CD4-positive, alpha-beta memory T cell (primary cell): Measurements from ENCODE around the gene MAD1L1. TPM values are rescaled to one million over a fixed set of nuclear protein-coding genes. Genes with fewer than 3 reads are reported as not detected.
A peak's percentile ranks its signal among the peaks of the same experiment; 100 is the strongest.
"Not testable (repeated sequence)": the region's sequence is repeated elsewhere in the genome, so short reads cannot be mapped to it uniquely, and the experiment has no call there.

ENCODE experiments used
- CTCF ChIA-PET: fragments of 350-600 bp; sonication (Branson Sonifier 250); formaldehyde crosslinking; loops from one replicate; lab custom pipeline; 2021; ENCODE audit warnings: inconsistent platforms; ENCODE audit not compliant: partially characterized antibody; lab: Charles Lee
- POLR2A ChIA-PET: fragments of 350-600 bp; sonication (Branson Sonifier 250); formaldehyde crosslinking; loops from one replicate; lab custom pipeline; 2021; ENCODE audit not compliant: partially characterized antibody; lab: Charles Lee
- DNase-seq, 5 donors: peaks; one replicate each; pipeline versions ENCODE4 v3.0.0 to v3.0.0-alpha.2; 2020 to 2022; ENCODE audit warnings: mixed read lengths in 1 of 5
- H3K27ac ChIP-seq: one replicate; pipeline ENCODE4 v1.7.0; 2013; ENCODE audit warnings: low read depth, low read length
- H3K27me3 ChIP-seq: 2 replicates; pipeline ENCODE4 v1.7.0; 2013; ENCODE audit warnings: mild to moderate bottlenecking, low read length, moderate library complexity; ENCODE audit not compliant: insufficient read depth
- H3K36me3 ChIP-seq: 2 replicates; pipeline ENCODE4 v1.7.0; 2013; ENCODE audit warnings: mild to moderate bottlenecking, low read length, moderate library complexity; ENCODE audit not compliant: insufficient read depth
- H3K4me1 ChIP-seq: 2 replicates; pipeline ENCODE4 v1.7.0; 2013; ENCODE audit warnings: mild to moderate bottlenecking, low read length, moderate library complexity; ENCODE audit not compliant: insufficient read depth
- H3K4me3 ChIP-seq, 2 donors: one replicate each; pipeline ENCODE4 v1.7.0; 2013; ENCODE audit warnings: low read length in 2 of 2, mild to moderate bottlenecking in 1 of 2
- H3K9me3 ChIP-seq, 2 donors: one replicate each; pipeline ENCODE4 v1.7.0; 2013; ENCODE audit warnings: low read length in 2 of 2, control low read depth in 1 of 2; ENCODE audit not compliant: control insufficient read depth in 1 of 2
- H3K27ac Mint-ChIP-seq, 7 donors: one replicate each; pipeline ENCODE4 v1.8.0; 2020 to 2021; ENCODE audit warnings: mixed read lengths in 7 of 7, mild to moderate bottlenecking in 6 of 7, inconsistent platforms in 3 of 7, moderate library complexity in 3 of 7
- H3K27me3 Mint-ChIP-seq, 2 donors: one replicate each; pipeline ENCODE4 v1.8.0; 2020 to 2021; ENCODE audit warnings: mixed read lengths in 2 of 2
- H3K36me3 Mint-ChIP-seq, 2 donors: one replicate each; pipeline ENCODE4 v1.8.0; 2020 to 2021; ENCODE audit warnings: mixed read lengths in 2 of 2, inconsistent platforms in 1 of 2, mild to moderate bottlenecking in 1 of 2
- H3K4me1 Mint-ChIP-seq, 4 donors: one replicate each; pipeline ENCODE4 v1.8.0; 2020 to 2021; ENCODE audit warnings: mixed read lengths in 4 of 4, mild to moderate bottlenecking in 1 of 4
- H3K4me3 Mint-ChIP-seq, 8 donors: one replicate each; pipeline ENCODE4 v1.8.0; 2020 to 2021; ENCODE audit warnings: mixed read lengths in 8 of 8, mild to moderate bottlenecking in 7 of 8, moderate library complexity in 6 of 8, inconsistent platforms in 3 of 8
- H3K9me3 Mint-ChIP-seq, 8 donors: one replicate each; pipeline ENCODE4 v1.8.0; 2020 to 2021; ENCODE audit warnings: mixed read lengths in 8 of 8, mild to moderate bottlenecking in 5 of 8, inconsistent platforms in 3 of 8, moderate library complexity in 1 of 8
- intact Hi-C: fragments of 100-400 bp; cut with micrococcal nuclease; formaldehyde crosslinking; loops from one replicate; pipeline ENCODE4 v1.15.1; 2023
- polyA plus RNA-seq, 2 donors: library from polyadenylated mRNA; unstranded; fragments of 300-500 nt; fragmentation: Illumina TruSeq; gene quantifications; one replicate each; pipeline ENCODE4 v1.2.3, GENCODE V29; 2021
- total RNA-seq, 2 experiments: library from RNA; stranded (reverse); gene quantifications; one replicate each; pipeline ENCODE4 v1.2.3, GENCODE V29; 2021

The MAD1L1 gene
- total and polyA plus RNA-seq, 4 experiments from 2014 or later: 89.9 to 132 (median 110) TPM

- peaks cover 33 to 40% of the 10 kb centered on the region in 2 donors for H3K36me3 Mint-ChIP-seq
Measured at GRCh38 chr7:1841286-1842021, 391.3 kb downstream of the MAD1L1 start.

GRCh38 chr7:1840744-1841143, 392.0 kb downstream of the MAD1L1 start:
- H3K27me3 Mint-ChIP-seq, H3K27me3 ChIP-seq, H3K27ac Mint-ChIP-seq, H3K36me3 ChIP-seq, H3K9me3 ChIP-seq, H3K4me3 ChIP-seq, H3K4me3 Mint-ChIP-seq, H3K4me1 Mint-ChIP-seq, H3K4me1 ChIP-seq, H3K27ac ChIP-seq, intact Hi-C loops, H3K9me3 Mint-ChIP-seq, POLR2A ChIA-PET, DNase-seq, CTCF ChIA-PET: not testable (repeated sequence)
- H3K36me3 Mint-ChIP-seq: peaks cover 36 to 42% of the 10 kb centered on the region in 2 donors

More at GRCh38 chr7:1841286-1842021, 391.3 kb downstream of the MAD1L1 start:
- POLR2A ChIA-PET, H3K27me3 Mint-ChIP-seq, H3K9me3 ChIP-seq, H3K36me3 ChIP-seq, H3K4me1 Mint-ChIP-seq, H3K27me3 ChIP-seq, H3K4me3 ChIP-seq, DNase-seq, CTCF ChIA-PET, H3K9me3 Mint-ChIP-seq, H3K4me1 ChIP-seq, H3K27ac ChIP-seq, intact Hi-C loops, H3K27ac Mint-ChIP-seq, H3K4me3 Mint-ChIP-seq: not testable (repeated sequence)

GRCh38 chr7:1839701-1840100, 393.0 kb downstream of the MAD1L1 start:
- ChIA-PET CTCF (no interaction called here), POLR2A (no interaction called here)
- Mint-ChIP-seq H3K27ac (no peak overlapping the region), H3K4me3 (no peak overlapping the region), H3K27me3 (no peaks in the 10 kb centered on the region), H3K4me1 (peaks cover 0 to 3% (median 0%) of the 10 kb centered on the region in 4 donors), H3K9me3 (peaks cover 0 to 14% (median 6%) of the 10 kb centered on the region in 8 donors), H3K36me3 (peaks cover 35 to 44% of the 10 kb centered on the region in 2 donors)
- DNase-seq: no peak
- no peaks in the 10 kb centered on the region for H3K9me3 ChIP-seq
- intact Hi-C loops: no loop called here
- no peak overlapping the region for H3K27ac ChIP-seq
- H3K27me3 ChIP-seq: no peaks in the 10 kb centered on the region
- no peaks in the 10 kb centered on the region for H3K36me3 ChIP-seq
- H3K4me1 ChIP-seq: no peaks in the 10 kb centered on the region
- no peak overlapping the region for H3K4me3 ChIP-seq

GRCh38 chr7:1838911-1839531, 393.7 kb downstream of the MAD1L1 start:
- H3K36me3 ChIP-seq, H3K4me3 ChIP-seq, intact Hi-C loops, H3K27me3 ChIP-seq, POLR2A ChIA-PET, H3K27me3 Mint-ChIP-seq, H3K4me1 Mint-ChIP-seq, H3K27ac ChIP-seq, DNase-seq, CTCF ChIA-PET, H3K9me3 ChIP-seq, H3K4me3 Mint-ChIP-seq, H3K4me1 ChIP-seq: not testable (repeated sequence)
- Mint-ChIP-seq H3K27ac (peak overlapping the region in 1 of 7 donors; percentile 29), H3K36me3 (peaks cover 38 to 46% of the 10 kb centered on the region in 2 donors), H3K9me3 (peaks cover 0 to 18% (median 8%) of the 10 kb centered on the region in 8 donors)

GRCh38 chr7:1838544-1838872, 394.2 kb downstream of the MAD1L1 start:
- H3K27me3 Mint-ChIP-seq, H3K4me1 Mint-ChIP-seq, H3K9me3 ChIP-seq, H3K27me3 ChIP-seq, intact Hi-C loops, H3K36me3 ChIP-seq, POLR2A ChIA-PET, H3K4me3 Mint-ChIP-seq, H3K4me3 ChIP-seq, DNase-seq, CTCF ChIA-PET, H3K4me1 ChIP-seq, H3K27ac ChIP-seq: not testable (repeated sequence)
- H3K27ac Mint-ChIP-seq: peak overlapping the region in 1 of 7 donors; percentile 29
- peaks cover 40 to 47% of the 10 kb centered on the region in 2 donors for H3K36me3 Mint-ChIP-seq
- H3K9me3 Mint-ChIP-seq: peaks cover 0 to 23% (median 8%) of the 10 kb centered on the region in 8 donors

GRCh38 chr7:1837696-1838543, 394.8 kb downstream of the MAD1L1 start:
- H3K4me1 Mint-ChIP-seq, H3K27ac Mint-ChIP-seq, H3K27ac ChIP-seq, intact Hi-C loops, CTCF ChIA-PET, POLR2A ChIA-PET, H3K36me3 ChIP-seq, H3K4me1 ChIP-seq, H3K4me3 ChIP-seq, DNase-seq, H3K27me3 ChIP-seq, H3K9me3 ChIP-seq, H3K27me3 Mint-ChIP-seq, H3K4me3 Mint-ChIP-seq: not testable (repeated sequence)
- Mint-ChIP-seq H3K36me3 (peaks cover 36 to 47% of the 10 kb centered on the region in 2 donors), H3K9me3 (peaks cover 0 to 28% (median 11%) of the 10 kb centered on the region in 8 donors)

GRCh38 chr7:1831933-1832535, 400.7 kb downstream of the MAD1L1 start:
- H3K4me3 Mint-ChIP-seq, H3K27me3 ChIP-seq, H3K27me3 Mint-ChIP-seq, H3K36me3 ChIP-seq, CTCF ChIA-PET, H3K4me3 ChIP-seq, DNase-seq, H3K27ac ChIP-seq, intact Hi-C loops, POLR2A ChIA-PET, H3K9me3 ChIP-seq, H3K4me1 ChIP-seq: not testable (repeated sequence)
- H3K9me3 Mint-ChIP-seq: peaks cover 0 to 28% (median 12%) of the 10 kb centered on the region in 8 donors
- peak overlapping the region in 1 of 7 donors; percentile 2 for H3K27ac Mint-ChIP-seq
- peaks cover 5 to 13% (median 10%) of the 10 kb centered on the region in 4 donors for H3K4me1 Mint-ChIP-seq
- H3K36me3 Mint-ChIP-seq: peaks cover 36 to 39% of the 10 kb centered on the region in 2 donors
